ENCODE measurements around the gene LCN1.
A peak's percentile ranks its signal among the peaks of the same experiment; 100 is the strongest.

LCN1 gene

DNA sequence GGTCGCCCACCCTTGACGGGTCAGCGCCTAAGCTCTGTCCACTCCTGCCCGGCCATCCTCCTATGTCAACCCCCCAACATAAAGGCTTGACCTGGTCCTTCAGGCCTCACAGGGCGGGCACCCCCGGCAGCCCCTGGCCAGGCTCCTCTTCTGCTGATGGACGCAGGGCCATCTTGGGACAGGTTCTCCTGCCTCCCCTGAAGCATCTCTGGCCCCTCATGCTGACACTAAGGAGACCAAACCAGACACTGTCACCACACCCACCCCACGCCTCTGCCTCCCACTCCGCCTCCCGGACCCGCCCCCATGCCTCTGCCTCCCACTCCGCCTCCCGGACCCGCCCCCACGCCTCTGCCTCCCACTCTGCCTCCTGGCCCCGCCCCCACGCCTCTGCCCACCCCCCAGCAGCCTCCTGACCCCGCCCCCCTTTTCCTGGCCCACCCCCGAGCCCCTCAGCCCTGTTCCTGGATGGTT lies 31.5 kb downstream of the LCN1 start:
- TF ChIP-seq, protein P1, sequence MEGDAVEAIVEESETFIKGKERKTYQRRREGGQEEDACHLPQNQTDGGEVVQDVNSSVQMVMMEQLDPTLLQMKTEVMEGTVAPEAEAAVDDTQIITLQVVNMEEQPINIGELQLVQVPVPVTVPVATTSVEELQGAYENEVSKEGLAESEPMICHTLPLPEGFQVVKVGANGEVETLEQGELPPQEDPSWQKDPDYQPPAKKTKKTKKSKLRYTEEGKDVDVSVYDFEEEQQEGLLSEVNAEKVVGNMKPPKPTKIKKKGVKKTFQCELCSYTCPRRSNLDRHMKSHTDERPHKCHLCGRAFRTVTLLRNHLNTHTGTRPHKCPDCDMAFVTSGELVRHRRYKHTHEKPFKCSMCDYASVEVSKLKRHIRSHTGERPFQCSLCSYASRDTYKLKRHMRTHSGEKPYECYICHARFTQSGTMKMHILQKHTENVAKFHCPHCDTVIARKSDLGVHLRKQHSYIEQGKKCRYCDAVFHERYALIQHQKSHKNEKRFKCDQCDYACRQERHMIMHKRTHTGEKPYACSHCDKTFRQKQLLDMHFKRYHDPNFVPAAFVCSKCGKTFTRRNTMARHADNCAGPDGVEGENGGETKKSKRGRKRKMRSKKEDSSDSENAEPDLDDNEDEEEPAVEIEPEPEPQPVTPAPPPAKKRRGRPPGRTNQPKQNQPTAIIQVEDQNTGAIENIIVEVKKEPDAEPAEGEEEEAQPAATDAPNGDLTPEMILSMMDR (conservative IDR thresholded peaks at IDR 0.05), result no peak
- no peak overlapping the region for H3K27ac ChIP-seq

DNA sequence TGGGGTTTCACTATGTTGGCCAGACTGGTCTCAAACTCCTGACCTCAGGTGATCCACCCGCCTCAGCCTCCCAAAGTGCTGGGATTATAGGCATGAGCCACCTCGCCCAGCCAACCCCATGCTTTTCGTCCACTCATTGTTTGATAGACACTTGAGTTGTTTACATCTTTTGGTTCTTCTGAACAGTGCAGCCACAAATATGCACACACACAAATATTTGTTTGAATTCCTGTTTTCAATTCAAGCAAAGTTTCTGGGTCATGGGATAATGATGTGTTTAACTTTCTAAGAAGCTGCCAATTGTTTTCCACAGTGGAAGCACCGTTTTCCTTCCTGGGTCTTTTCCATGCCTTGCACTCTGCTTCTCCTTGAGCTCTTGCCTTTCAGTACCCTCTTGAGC lies 33.5 kb downstream of the LCN1 start:
- TF ChIP-seq, protein P1 (conservative IDR thresholded peaks at IDR 0.05), result no peak
- peak overlapping the region; percentile 39 for H3K27ac ChIP-seq

DNA sequence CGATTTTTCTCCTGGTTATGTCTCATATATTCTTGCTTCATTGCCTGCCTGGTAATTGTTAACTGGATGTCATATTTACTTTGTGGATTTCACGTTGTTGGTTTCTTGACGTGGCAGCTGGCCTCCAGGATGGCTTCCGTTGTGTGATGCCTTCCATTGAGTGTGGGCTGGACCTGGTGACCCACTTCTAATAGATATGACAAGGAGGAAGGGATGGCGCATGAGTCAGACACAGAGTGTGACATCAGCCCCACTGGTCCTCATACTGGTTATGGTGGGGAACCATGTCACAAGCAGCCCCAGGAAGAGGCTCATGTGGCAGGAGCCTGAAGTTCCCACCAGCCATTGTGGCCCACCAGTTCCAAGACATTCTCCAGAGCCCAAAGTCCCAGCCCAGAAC lies 34.0 kb downstream of the LCN1 start:
- TF ChIP-seq, protein P1 (conservative IDR thresholded peaks at IDR 0.05), result no peak
- H3K27ac ChIP-seq, result peak overlapping the region; percentile 39

DNA sequence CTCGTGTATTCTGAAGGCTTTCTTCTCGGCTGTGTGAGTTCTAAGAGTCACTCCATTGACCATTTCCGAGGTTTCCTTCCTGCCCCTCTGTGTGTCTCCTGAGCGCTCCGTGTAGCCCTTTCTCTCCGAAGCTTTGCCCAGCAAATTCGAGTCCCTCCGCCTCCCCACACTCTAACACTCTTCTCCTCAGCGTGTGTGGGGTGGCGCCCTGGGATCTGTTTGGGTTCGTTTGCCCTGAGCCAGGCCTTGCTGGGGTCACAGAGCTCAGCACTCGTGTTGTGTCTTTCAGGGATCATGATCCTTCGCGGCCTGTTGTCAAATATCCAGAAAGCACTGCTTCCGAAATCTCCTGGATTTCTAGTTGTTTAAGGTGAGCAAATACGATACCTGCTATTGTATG lies 34.7 kb downstream of the LCN1 start:
- no peak overlapping the region for H3K27ac ChIP-seq
- TF ChIP-seq, protein P1 (conservative IDR thresholded peaks at IDR 0.05), result no peak

DNA sequence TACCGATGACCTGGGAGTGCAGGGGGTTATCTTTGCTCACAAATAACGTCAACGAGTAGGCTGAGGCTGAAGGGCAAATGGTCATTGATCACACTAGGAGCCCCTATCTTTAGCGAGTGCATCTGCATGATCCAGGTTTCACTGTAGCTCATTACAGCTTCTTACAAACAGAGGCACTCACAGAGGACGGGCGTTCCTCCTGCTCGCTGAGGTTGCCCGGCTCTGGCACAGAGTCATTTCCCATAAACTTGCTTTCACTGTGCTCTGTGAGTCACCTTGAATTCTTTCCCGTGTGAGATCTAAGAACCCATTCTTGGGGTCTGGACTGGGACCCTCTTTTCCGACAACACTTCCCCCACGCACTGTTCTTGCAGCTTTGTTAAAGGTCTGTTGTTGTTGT lies 38.4 kb downstream of the LCN1 start:
- H3K27ac ChIP-seq, result no peak overlapping the region
- TF ChIP-seq, protein P1 (conservative IDR thresholded peaks at IDR 0.05), result no peak

DNA sequence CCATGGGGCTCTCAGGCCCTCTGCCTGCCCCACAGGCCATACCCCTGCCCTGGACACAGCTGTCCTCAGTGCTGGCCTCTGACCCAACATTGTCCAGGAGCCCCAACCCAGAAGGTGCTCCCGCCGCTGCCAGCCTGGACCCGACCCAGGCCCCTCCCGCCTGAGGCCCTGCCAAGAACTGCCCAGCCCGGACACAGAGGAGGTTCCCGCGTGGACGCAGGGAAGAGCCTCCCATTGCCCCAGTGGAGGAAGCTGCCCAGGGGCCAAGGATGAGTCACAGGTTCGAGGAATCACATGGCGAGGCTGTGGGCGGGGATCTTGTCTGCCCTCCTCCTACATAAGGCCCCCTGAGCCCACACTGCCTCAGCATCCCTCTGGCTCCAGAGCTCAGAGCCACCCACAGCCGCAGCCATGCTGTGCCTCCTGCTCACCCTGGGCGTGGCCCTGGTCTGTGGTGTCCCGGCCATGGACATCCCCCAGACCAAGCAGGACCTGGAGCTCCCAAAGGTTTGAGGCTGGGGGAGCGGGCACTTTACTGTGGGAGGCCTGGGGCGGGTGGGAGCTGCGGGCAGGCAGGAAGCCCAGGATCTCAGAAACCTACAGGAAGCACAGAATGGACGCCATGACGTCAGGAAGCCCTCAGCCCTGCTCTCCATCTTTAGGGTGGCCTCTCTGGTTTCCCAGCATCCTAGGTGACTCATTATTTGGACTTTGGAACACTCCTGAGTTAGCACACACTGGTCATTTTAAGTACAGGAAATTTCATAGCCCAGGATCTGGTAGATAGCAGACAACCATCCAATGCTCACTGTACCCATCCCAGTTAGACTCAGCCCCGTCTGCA lies 40.4 kb downstream of the LCN1 start, which contains the start of gene PAEP:
Gene PAEP (plus strand): TSS at position 366 of the 844 bp plus-strand sequence.
- no peak within 1 kb of the TSS for H3K27ac ChIP-seq
- TF ChIP-seq, protein P1 (conservative IDR thresholded peaks at IDR 0.05), result no peak

DNA sequence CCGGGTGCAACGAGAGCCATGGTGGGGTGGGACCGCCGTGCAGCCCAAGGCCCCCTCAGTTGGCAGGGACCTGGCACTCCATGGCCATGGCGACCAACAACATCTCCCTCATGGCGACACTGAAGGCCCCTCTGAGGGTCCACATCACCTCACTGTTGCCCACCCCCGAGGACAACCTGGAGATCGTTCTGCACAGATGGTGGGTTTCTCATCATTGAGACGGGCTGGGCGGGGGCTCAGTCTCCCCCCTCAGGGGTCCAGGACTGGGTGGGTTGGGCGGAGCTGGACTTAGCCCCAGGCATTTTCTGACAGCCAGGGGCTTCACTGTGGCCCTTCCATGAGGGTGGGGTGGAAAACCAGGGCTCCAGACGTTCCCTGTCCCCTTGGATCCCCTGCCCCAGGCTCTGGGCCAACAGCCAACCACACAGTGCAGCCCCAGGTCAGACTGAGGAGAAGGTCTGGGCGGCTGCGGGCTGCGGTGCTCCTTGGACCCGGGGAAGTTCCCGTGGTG lies 41.0 kb downstream of the LCN1 start:
- no peak overlapping the region for H3K27ac ChIP-seq
- TF ChIP-seq, protein P1 (conservative IDR thresholded peaks at IDR 0.05), result no peak
